ENCODE results near the gene MAP3K21.
A peak's percentile ranks its signal among the peaks of the same experiment; 100 is the strongest.

Gene MAP3K21

DNA sequence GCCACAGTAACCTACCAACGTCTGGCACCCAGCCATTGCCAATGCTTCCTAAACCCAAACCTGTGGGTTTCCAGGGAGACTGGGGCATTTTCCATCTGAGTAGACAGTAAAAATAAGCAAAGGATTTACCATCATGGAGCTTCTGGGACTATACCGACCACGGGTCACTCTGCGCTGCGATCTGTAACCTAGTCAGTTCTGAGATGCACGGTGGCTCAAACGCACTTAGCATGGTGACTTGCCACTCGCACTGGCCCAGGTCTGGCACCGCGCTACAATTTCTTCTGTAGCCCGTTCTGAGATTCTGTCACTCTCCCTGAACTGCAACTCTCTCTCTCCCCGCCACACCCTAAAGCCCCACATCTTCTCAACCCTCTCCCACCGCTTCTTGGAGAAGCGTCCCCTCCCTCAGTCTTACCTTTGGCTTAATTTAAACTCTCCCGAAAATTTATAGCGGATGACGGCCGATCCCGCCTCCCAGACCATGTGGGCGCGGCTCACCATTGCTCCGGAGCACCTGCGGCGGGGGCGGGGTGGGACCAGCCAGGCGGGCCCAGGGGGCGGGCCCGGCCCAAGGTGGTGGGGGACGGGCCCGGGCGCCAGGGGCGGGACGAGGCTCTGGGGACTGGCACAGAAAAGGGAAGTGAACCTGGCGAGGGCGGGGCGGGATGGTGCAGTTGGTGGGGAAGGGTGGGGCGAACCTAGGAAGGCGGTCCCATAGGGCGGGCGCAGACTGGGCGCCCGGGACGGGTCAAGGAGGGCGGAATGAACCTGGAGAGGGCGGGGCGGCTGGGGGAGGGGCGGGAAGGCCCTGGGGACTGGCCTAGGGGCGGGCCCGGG, 493 bp upstream of the MAP3K21 start:
- peak; percentile 74 to 90 (median 79) for DNase-seq

DNA sequence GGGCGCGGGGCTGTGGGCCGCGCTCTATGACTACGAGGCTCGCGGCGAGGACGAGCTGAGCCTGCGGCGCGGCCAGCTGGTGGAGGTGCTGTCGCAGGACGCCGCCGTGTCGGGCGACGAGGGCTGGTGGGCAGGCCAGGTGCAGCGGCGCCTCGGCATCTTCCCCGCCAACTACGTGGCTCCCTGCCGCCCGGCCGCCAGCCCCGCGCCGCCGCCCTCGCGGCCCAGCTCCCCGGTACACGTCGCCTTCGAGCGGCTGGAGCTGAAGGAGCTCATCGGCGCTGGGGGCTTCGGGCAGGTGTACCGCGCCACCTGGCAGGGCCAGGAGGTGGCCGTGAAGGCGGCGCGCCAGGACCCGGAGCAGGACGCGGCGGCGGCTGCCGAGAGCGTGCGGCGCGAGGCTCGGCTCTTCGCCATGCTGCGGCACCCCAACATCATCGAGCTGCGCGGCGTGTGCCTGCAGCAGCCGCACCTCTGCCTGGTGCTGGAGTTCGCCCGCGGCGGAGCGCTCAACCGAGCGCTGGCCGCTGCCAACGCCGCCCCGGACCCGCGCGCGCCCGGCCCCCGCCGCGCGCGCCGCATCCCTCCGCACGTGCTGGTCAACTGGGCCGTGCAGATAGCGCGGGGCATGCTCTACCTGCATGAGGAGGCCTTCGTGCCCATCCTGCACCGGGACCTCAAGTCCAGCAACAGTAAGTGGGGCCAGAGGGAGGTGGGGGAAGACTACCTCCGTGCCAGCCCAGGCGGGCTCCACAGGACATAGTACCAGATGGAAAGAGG, 808 bp downstream of the MAP3K21 start:
- DNase-seq, result peak; percentile 4 to 71 (median 10)

DNA sequence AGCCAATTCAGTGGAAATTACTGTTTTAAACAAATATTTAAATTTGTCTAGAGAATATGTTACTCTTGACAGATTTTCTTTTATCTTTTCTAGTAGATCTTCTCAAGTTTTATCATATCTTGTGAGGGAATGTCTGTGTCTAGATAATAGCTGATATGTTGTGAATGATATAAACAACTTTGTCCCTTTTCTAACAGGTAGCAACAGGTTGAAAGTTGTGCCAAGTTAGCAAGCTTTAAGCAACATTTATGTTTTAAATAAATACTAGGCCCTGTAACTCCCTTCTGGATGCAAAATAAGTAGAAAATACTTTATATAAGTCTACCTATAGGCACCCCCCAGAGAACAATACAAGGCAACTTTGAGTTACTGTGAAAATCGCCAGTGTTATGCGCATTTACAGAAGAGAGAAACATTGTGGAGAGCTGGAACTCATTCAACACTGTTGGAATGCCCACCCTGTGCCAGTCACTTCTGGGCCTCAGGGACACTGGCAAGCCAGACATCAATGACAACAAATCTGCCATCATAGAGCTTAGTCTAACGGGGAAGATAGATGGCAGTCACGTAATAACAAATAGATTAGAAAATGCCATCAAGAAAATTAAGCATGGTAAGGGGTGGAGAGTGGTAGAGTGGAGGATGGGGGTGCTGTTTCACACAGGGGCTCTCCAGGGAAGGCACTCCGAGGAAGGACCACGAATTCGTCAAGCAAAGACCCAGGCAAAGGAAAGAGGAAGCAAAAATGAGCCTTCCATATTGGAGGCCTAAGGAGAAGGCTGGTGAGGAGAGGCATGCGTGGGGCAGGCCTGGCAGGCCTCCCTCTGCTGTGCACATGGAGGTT, 4.4 kb downstream of the MAP3K21 start:
- no peak for DNase-seq

DNA sequence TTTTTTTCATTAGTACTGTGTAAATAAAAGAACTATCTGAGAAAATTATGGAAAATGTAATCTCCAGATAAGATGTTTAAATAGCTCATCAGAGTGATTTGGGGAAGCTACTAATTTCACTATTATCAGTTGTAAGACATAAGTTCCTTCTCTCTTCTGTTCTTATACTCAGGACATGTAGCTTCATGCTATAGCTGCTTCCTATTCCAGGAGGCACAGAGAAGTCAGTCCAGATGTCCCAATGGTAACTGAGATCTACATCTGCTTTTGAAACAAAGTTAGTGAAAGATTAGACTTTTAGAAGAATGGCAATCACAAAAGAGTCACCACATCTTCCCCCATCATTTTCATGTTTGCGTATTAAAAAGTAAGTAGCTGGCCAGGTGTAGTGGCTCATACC, 5.6 kb downstream of the MAP3K21 start:
- DNase-seq, result no peak

DNA sequence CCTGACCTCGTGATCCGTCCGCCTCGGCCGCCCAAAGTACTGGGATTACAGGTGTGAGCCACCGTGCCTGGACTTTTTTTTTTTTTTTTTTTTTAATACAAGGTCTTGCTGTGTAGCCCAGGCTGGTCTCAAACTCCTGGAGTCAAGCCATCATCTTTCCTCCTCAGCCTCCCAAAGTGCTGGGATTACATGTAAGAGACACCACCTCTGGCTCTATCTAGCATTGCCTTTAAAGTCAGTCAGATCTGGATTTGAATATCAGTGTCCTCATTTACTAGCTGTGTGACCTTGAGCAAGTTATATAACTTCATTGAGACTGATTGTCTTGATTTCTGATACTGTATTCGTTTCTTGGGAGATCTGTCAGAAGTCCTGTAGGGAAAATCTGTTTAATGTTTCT, 6.6 kb downstream of the MAP3K21 start:
- no peak for DNase-seq

DNA sequence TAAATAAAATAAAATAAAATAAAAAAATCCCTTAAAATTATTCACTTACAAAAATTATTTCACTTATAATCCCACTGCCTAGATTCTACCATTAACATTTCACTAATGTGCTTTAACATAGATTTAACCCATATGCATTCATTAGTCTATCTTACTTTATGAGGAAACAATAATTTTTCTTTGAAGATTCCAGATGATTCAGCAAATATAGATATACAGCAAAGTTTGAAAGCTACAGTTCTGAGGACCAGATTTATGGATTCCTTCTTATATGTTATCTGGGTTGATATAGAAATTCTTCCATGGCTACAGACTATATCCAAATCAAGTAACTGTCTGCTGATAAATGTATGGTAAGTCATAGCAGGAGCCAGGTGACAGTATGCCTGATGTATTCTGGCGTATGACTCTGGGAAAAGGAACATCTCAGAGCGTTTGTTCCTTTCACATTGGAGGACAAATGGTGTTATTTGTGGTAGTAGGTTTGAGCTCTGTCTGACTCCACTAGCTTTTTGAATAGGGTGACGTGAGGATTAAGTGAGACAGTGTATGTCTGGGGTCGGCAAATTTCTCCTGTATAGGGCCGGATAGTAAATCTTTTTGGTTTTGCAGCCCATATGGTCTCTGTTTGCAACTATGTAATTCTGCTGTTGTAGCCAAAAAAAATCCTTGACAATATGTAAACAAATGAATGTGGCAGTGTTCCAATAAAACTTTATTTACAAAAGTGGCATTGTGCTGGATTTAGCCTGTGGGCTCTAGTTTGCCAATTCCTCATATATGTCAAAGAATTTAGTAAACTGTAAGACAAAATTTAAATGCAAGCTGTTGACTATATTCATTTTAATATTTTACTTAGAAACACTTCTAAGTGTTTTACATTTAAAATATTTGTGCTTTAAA, 9.3 kb downstream of the MAP3K21 start:
- DNase-seq, result no peak

DNA sequence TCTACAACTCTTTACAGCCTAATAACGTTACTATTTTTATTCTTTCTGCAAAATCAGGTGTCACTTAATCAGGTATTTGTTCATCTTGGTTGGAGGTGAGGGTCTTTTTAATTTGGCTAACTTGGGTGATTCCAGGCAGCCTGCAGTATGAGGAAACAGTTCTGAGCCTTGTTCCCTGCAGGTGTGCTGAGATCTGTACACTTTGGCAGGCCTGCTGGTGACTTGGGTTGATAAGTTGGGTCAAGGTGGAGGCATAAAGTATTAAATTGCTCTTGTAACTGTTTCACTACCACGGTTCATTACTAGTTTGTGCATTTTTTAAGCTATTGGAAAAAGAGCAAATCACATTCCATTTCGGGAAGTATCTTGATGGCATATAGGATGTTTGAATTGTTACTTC, 10.0 kb downstream of the MAP3K21 start:
- DNase-seq, result no peak

DNA sequence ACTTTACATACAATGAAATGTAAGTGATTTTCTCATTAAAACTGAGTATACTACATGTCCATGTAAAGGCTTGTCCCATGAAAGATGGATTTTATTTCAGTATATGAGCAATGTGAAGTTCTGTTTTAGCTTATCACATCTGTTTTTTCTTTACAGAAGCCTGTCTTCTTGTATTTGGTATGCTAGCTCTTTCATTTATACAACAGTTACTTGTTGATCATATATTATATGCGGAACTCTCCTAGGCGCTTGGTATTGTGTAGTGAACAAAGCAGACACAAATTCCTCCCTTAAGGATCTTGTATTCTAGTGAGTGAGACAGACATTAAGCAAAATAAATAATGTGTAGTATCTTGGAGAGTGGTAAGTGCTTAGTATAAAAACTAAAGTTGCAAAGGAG, 10.6 kb downstream of the MAP3K21 start:
- DNase-seq, result no peak

DNA sequence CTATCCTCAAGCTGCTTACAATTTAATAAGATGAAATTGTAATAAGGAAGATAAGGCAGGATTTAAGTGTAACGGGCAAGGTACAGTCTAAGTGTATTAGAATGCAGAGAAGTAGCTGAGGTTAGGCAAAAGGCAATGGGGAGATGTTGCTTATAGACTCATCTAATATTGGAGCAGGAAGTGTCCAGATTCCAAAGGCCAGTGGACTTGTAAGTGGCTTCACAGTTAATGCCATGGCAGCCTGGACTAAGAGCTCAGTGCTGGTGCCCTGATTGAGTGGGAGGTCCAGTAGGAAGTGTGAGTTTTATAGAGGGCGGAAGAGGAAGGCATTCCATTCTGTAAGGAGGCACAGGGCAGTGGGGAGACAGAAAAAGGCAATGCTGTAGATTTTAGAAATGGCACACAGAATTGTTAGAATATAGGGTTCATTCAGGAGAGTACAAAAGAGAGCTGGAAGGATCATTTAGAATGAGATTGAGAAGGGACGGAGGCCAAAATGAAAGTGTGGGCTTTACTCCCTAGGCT, 12.6 kb downstream of the MAP3K21 start:
- no peak for DNase-seq

DNA sequence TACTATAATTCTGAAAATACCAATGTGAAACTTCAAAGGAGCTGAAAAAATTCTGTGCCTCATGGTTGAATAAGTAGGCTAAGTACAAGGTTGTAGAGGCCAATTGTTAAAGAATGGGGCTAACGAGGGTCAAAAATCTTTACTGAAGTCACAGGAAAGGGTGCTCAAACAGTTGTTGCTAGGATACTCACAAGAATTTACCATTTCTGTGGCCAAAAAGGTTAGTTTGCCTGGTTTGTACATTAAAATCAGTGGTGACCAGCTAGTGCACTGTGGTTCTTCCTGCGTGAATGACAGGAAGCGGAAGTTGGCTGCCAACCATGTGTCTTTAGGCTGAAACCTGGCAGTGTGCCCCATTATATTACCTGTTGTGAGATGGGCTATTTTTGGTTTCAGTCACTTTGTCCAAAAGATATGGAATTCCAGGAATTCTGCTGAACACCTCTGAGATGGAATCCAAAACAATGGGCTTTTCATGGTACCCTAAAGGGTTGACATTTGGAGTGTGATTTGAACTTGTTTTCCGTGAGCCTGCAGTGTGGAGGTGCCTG, 13.5 kb downstream of the MAP3K21 start:
- no peak for DNase-seq

DNA sequence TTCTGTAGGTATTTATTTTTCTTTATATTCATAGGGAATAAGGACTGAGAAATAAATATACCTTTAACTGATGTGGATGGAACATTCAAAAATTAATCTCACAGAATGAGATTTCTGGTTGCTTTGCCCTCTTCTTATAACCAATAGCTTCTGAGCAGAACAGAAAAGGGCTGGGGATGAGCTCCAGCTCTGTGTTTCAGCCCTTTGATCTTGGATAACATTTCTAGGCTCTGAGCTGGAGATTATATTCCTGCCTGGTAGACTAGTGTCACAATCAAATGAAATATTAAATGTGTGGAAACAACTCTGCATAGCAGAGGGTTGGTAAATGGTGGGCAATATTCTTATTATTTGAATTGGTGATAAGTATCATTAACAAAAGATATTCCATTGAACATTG, 14.6 kb downstream of the MAP3K21 start:
- no peak for DNase-seq

DNA sequence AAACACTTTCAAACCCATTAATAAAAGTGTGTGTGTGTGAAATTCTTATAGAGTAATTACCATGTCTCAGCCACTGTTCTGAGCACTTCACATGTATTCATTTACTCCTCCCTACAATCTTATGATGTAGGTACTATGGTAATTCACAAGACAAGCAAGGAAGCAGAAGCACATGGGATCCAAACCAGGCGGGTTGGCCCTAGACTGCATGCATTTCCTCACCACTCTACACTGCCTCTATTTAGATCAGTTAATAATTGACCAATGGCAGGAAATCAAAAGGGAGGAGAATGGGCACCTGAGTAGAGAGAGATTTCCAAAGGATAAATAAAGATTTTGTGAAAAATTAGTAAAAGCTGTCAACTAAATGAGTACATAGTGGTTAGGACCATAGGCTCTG, 15.7 kb downstream of the MAP3K21 start:
- no peak for DNase-seq

DNA sequence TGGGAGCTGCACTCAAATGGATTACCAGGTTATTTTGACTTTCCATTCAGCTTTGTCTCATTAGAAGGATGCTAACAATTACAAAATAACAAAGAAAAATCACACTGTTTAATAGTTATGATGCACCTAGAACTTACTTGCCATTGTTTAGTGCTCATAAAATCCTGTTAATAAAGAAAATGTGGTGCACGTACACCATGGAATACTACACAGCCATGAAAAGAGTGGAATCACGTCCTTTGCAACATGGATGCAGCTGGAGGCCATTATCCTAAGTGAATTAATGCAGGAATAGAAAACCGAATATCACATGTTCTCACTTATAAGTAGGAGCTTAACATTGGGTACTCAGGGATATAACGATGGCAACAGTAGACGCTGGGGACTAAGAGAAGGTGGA, 19.8 kb downstream of the MAP3K21 start:
- no peak for DNase-seq

DNA sequence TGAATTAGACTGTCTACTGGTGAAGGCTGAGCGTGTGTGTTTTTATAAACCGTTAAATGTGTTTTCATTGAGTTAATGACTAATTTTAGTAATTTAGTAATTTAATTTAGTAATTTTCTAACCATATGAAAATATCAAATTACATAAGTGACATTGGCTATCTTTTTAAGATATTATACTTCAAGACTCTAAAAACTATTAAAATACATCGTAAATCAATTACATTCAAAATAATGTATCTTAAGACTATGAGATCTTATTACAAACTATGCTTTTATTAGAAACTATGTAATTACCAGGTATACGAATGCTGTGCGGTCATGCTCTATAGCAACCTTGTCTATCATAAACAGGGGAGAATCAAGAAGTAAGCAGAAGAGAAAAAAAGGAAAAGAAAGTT, 21.6 kb downstream of the MAP3K21 start:
- DNase-seq, result no peak

DNA sequence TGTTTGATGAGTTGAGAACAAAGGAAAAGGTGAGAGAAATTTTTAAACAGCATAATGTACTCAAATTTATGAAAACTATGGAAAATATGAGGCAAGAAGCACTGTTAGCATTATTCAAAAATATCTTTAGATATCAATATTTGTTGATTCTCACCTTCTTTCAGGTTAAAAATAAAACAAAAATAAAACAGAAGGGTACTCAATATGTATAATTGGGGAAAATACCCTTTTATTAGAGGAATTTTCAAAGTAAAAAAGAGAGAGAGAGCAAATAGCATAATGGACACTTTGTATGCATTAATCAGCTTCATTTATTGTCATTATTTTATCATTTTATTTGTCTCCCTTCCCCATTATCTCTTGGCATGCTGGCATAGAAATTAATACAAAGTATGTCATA, 27.5 kb downstream of the MAP3K21 start:
- DNase-seq, result no peak

DNA sequence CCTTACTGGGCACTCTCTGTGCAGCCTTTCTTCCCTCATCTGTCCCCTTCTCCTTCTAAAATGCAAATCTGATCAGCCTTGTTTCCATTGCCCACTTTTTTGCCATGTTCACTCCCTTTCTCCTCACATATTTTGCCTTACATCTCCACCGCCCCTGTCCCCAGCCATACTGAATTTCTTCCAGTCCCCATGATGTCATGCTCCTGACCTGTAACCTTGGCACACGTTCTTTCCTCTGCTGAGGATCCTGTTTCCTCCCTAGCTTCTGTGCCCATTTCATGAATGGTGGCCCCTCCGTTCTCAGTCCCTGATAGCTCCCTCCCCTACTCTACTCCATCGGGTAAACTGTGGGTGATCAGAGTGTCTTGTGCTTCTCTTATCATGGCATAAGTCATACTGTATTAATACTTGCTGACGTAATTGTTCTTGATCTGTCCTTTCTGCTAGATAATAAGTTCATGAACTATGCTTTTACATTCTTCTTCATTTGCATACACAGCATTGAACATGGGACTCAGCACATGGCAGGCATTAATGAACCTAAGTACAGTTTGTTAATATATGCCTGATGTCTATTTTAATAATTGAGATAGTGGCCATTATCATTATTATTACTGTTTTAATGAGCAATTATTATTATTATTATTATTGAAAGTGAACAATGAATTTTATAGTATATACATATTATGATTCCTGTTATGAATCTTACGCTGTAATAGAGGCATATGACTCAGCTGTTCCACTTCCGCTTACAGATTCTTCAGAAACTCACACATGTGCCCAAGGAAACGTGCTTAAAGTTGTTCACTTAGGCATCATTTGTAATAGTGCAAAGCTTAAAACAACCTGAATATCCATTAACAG, 28.5 kb downstream of the MAP3K21 start:
- peak in 1 of 5 experiments; percentile 87 for DNase-seq

DNA sequence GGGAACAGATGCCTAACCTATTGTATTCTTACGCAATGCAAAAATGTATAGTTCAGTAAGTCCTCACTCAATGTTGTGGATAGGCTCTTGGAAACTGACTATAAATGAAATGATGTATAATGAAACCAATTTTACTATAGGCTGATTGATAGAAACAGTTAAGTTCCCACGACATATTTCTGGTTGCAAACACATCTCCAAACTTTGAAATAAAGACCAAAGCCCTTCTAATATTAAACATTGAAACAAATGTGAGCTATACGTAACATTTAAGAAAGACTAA, 29.1 kb downstream of the MAP3K21 start:
- DNase-seq, result no peak

DNA sequence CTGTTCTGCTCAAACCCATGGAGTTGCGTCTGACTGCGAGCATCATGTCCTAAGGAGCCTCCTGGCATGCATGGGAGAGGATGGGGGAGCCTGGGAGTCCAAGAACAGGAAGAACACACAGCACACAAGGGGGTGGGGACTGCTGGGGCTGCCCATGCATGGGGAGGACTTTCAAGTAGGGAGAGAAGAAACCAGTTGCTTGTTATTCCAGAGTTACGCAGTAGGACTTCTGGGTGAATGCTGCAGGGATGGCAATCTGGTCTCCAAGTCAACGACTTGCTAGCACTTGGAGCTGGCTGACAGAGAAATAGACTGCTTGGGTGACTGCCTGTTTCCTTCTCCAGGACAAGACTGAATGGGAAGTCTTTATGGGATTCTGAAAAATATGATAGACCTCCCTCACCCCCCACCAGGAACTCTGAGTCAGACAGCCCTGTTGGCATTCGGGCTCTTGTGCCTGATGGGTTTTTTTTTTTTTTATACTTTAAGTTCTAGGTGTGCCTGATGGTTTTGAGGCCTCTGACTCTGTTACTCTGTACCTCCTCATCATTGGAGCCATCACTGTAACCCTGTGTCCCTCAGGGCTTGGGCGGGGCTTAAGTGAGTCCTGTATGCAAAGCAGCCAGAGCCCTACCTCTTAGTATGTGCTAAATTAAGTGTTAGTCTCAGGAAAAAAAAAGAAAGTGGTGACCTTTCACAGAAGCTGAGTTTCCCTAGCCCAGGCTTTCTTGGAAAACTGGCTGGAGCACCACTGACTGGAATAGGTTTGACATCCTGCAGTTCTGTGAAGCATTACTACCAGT, 30.3 kb downstream of the MAP3K21 start:
- peak in 1 of 5 experiments; percentile 53 for DNase-seq

DNA sequence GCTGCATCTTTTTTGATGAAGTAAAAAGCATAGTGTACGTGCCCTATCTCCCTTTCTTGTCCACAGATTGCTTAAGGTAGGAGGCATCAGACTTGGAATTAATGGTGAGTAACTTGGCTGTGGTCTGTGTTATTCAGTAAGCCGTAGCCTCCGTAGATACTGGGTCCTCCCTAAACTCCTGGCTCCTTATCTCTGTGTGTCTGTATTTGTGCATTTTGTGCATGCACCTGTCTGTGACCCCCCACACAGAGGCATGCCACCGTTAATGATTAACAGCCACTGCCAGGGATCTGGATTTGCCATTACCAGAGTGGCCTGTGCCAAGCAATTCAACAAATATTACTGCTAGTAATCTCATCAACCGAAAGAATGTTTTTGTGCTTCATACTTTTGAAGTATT, 31.9 kb downstream of the MAP3K21 start:
- DNase-seq, result no peak

DNA sequence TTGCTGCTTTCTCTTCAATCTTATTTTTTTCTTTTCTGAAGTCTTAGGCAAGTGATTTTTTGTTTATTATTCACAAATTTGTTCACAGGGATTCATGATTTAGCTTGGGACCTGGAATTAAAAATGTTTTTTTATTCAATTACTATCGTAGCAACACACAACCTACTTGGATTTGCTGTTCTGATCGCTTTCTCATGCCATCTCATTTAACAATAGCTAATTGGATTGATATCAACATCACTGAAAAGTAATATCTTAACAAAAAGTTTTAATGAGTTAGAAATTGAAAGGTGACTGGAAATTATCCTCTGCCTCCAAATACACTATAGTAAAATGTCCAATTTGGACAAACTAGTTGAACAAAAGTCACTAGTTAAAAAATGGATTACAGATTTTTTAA, 32.4 kb downstream of the MAP3K21 start:
- no peak for DNase-seq

Data from T-helper 2 cell (primary cell).